Stimulated activated naive CD8-positive, alpha-beta T cell treated with anti-CD3 and anti-CD28 coated beads, Interleukin-15, amount 100 ng/mL, for 72 hours (primary cell): Measurements from ENCODE around the gene RAB36.

Source experiments
- ATAC-seq: fragments of 150-1000 bp; cut with Tn5 transposase; 2 replicates; pipeline ENCODE4 v1.10.0; 2021; ENCODE audit warnings: mild to moderate bottlenecking, moderate library complexity
- DNase-seq, 2 donors: peaks; one replicate each; pipeline ENCODE4 v3.0.0; 2021 to 2022
- H3K27ac Mint-ChIP-seq, 2 donors: one replicate each; pipeline ENCODE4 v1.8.0; 2022; ENCODE audit warnings: mild to moderate bottlenecking in 2 of 2, mixed read lengths in 2 of 2, moderate library complexity in 2 of 2
- H3K27me3 Mint-ChIP-seq: one replicate; pipeline ENCODE4 v1.8.0; 2022; ENCODE audit warnings: mixed read lengths
- H3K4me1 Mint-ChIP-seq: one replicate; pipeline ENCODE4 v1.8.0; 2022; ENCODE audit warnings: mild to moderate bottlenecking, mixed read lengths
- H3K4me3 Mint-ChIP-seq, 2 donors: one replicate each; pipeline ENCODE4 v1.8.0; 2022; ENCODE audit warnings: mild to moderate bottlenecking in 2 of 2, mixed read lengths in 2 of 2, moderate library complexity in 1 of 2
- H3K9me3 Mint-ChIP-seq, 2 donors: one replicate each; pipeline ENCODE4 v1.8.0; 2022; ENCODE audit warnings: mixed read lengths in 2 of 2

RAB36 gene

DNA sequence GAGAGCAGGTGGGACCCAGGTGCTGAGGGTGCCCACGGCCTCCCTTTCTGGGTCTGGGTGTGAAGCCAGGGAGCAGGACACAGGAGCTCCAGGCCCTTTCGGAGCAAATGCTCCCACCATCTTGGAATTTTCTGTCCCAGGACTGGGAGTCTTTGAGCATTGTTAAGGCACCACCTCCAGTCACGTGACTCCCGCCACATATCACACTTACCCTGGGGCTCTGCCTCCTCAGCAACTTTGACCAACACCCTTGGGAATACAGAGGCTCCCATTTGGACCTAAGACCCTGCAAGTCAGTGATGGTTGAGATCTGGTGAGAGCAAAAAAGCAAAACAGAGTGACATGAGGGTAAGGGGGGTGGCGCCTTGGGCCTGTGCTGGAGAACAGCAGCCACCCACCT lies 39.4 kb upstream of the RAB36 start:
- no peaks in the 10 kb centered on the region for H3K4me1 Mint-ChIP-seq
- no peaks in the 10 kb centered on the region for H3K9me3 Mint-ChIP-seq
- no peak overlapping the region for H3K27ac Mint-ChIP-seq
- ATAC-seq (no peak), DNase-seq (no peak)
- no peaks in the 10 kb centered on the region for H3K27me3 Mint-ChIP-seq
- no peak overlapping the region for H3K4me3 Mint-ChIP-seq

DNA sequence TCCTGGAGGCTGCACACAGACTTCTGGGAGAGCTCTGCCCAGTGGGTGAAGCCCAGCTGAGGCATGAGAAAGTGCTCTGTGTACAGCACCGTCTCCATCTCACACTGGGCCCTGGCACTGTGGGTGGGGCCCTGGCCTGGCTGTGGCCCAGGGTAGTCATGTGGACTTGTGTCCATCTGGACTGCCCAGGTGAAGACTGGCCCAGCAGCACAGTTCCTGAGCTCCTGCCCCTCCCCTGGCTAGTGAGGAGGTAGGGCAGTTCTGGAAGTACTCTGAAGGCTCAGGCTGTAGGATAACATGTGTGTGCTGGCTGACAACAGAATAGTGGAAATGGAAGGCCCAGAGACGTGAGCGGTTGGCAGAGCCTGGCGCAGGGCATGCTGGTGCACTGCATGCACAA lies 38.9 kb upstream of the RAB36 start:
- H3K27ac Mint-ChIP-seq, result no peak overlapping the region
- no peaks in the 10 kb centered on the region for H3K9me3 Mint-ChIP-seq
- no peak overlapping the region for H3K4me3 Mint-ChIP-seq
- no peaks in the 10 kb centered on the region for H3K27me3 Mint-ChIP-seq
- no peaks in the 10 kb centered on the region for H3K4me1 Mint-ChIP-seq
- no peak for ATAC-seq
- no peak for DNase-seq

DNA sequence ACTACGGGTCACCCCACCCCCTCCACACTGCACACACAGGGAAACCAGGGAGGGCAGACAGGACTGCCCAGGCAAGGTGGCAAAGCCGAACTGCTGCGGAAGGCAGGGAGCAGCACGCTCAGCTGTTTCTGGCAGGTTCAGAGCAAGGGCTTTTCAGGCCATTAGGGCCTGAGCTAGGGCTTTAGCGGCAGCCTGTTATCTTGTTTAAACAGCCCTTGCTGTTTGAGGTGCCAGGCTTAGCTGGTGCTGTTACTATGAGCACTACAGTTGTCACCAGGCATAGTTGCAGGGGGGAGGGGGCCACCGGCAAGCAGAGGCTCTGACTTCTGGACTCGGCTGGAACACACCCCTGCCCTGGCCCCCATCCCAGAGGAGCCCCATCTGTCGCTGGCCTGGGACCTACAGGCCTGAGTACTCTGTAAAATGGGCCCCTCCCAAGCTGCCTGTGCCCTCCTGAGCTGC lies 38.3 kb upstream of the RAB36 start:
- ATAC-seq (no peak), DNase-seq (no peak)
- no peaks in the 10 kb centered on the region for H3K9me3 Mint-ChIP-seq
- no peaks in the 10 kb centered on the region for H3K4me1 Mint-ChIP-seq
- no peak overlapping the region for H3K4me3 Mint-ChIP-seq
- H3K27me3 Mint-ChIP-seq, result no peaks in the 10 kb centered on the region
- H3K27ac Mint-ChIP-seq, result no peak overlapping the region

DNA sequence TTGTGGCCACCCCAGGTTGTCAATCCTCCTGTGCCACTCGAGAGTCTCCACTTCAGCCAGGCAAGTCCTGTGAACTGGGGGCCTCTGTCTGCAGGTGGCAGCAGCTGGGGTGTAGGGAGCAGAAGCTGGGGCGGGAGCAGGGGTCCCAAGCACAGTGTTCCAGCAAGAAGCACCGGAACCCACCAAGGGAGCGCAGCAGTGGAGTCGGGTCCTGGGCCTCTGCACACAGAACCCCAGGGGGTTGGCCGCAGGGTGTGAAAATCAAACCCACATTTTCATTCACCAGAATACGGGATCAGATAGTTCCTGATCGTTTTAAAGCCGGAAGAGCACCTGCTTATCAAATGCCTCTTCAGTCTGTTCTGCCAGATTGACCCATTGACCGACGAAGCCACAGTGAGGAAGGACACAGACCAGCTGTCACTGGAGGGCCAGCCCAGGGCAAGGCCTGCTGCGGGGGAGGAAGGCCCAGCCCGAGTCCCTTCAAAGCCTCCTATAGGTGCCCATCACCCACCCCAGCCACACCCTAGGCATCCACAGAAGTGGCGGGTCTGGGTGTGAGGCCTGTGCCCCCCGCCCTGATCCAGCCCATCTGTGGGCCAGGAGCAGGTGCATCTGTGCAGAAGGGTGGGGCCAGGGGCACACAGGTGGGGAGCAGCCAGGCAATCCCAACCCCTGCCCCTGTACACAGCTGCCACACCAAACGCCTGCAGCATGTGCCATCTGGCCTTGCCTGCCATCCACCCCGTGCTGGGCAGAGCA lies 37.6 kb upstream of the RAB36 start:
- no peaks in the 10 kb centered on the region for H3K27me3 Mint-ChIP-seq
- ATAC-seq (no peak), DNase-seq (no peak)
- H3K27ac Mint-ChIP-seq, result peak overlapping the region in 1 of 2 donors; percentile 84
- no peaks in the 10 kb centered on the region for H3K9me3 Mint-ChIP-seq
- no peak overlapping the region for H3K4me3 Mint-ChIP-seq
- H3K4me1 Mint-ChIP-seq, result no peaks in the 10 kb centered on the region

DNA sequence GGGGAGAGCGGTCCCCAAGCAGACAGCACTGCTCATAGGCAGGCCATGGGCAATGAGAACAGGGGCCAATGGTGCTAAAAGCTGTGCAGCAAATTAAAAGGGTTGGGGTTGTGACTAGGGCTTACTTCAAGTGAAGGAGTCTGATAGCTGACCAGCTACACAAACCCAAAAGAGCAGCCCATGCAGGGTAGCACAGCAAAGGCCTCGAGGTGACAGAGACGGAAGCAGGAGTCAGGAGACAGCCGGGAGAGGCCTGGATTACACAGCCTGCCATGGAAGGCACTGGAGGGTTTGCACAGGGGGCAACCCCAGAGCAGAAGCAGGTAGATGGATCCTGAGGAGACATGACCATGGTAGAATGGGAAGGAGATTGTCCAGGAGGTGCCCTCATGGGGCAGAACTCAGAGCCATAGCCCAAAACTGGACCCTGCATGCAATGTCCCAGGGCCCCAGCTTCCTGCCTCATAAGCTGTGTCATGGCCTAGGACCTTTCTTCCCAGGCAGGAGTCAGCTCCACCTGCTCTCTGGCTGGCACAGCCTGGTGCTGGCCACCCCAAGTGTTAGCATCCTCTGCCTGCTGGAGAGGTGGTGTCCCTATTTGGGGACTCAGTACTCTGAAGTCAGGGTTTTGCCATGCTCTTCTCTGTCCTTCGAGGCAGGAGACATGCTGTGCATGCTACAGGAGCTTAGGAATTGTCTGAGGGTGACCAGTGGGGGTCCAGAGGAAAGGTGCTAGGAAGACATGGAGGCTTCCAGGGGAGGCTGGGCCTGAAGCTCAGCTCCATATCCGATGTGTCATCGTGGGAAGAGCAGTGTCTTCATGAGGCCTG lies 36.8 kb upstream of the RAB36 start:
- DNase-seq, result no peak
- no peaks in the 10 kb centered on the region for H3K9me3 Mint-ChIP-seq
- no peaks in the 10 kb centered on the region for H3K27me3 Mint-ChIP-seq
- H3K4me1 Mint-ChIP-seq, result no peaks in the 10 kb centered on the region
- H3K4me3 Mint-ChIP-seq, result no peak overlapping the region
- no peak overlapping the region for H3K27ac Mint-ChIP-seq
- no peak for ATAC-seq

DNA sequence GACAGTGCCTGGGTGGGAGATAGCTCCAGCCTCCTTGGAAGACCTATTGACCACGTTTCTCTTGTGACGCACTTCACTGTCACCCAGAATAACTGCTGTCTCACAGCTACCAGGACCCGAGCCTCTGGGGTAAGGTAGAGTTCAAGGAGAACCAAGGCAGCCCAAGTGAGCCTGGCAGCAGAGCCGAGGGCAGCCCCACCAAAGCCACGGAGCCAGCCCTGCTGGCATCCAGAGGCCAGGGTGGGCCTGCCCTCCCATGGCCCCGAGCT lies 36.3 kb upstream of the RAB36 start:
- Mint-ChIP-seq H3K4me3 (no peak overlapping the region), H3K27ac (no peak overlapping the region), H3K4me1 (no peaks in the 10 kb centered on the region), H3K27me3 (no peaks in the 10 kb centered on the region), H3K9me3 (no peaks in the 10 kb centered on the region)
- DNase-seq (no peak), ATAC-seq (no peak)

DNA sequence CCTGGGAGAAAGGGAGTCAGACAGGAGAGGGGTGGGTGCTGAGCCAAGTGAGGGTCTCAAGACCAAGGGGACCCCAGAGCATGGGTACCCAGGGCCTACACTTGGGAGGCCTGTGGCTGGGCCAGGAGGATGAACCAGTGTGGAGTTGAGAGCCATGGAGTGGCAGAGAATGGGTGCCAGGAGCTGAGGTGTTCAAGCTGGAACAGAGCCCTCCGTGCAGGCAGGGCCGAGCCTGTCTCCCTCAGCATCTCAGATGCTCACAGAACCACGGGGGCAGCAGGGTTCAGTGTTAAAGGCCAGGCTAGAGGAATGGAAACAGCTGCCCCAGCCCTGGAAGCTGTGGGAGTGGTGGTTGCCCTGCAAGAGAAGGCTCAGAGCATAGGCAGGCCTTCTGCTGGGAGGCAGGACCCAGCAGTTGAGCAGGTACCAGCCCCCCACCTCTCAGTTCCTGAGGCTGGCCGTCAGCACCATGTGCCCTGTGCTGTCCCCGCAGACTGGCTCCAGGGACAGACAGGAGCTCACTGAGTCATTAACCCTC lies 35.8 kb upstream of the RAB36 start:
- no peak for DNase-seq
- Mint-ChIP-seq H3K4me1 (no peaks in the 10 kb centered on the region), H3K27me3 (no peaks in the 10 kb centered on the region), H3K4me3 (no peak overlapping the region), H3K27ac (no peak overlapping the region), H3K9me3 (no peaks in the 10 kb centered on the region)
- ATAC-seq, result no peak

DNA sequence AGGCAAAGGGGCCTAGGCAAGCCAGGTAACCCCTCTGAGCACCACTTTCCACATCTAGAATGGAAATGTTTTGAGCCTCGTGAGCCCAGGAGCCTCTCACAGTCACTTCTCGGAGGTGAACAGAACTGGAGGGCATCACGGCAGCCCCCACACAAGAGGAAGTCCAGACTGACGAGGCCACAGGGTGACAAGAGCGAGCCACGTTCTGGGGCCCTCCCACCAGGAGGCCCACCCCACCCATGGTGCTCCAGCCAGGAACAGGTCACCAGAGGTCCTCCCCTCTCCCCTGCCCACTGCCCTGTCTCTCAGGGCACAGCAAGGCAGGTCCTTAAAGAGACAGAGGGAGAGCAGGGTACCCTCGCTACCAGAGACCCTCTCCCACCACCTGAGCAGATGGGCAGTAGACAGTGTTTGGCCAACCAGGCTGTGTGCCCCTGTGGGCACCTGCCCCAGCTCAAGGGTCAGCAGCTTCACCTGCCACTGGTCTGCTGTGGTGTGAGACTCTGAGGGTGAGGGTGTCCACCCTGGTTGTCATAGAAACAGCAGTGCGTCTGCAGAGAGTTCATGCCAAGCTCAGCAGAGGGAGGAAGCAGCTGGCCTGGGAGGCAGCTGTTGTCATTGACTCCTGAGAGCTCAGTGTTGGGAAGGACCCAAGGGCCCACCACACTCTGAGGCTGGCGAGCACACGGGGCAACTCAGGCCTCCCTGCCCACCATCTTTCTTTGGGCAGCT lies 34.9 kb upstream of the RAB36 start:
- Mint-ChIP-seq H3K27ac (peak overlapping the region in 1 of 2 donors; percentile 48), H3K9me3 (no peaks in the 10 kb centered on the region), H3K4me3 (no peak overlapping the region), H3K27me3 (no peaks in the 10 kb centered on the region), H3K4me1 (no peaks in the 10 kb centered on the region)
- DNase-seq (no peak), ATAC-seq (no peak)

DNA sequence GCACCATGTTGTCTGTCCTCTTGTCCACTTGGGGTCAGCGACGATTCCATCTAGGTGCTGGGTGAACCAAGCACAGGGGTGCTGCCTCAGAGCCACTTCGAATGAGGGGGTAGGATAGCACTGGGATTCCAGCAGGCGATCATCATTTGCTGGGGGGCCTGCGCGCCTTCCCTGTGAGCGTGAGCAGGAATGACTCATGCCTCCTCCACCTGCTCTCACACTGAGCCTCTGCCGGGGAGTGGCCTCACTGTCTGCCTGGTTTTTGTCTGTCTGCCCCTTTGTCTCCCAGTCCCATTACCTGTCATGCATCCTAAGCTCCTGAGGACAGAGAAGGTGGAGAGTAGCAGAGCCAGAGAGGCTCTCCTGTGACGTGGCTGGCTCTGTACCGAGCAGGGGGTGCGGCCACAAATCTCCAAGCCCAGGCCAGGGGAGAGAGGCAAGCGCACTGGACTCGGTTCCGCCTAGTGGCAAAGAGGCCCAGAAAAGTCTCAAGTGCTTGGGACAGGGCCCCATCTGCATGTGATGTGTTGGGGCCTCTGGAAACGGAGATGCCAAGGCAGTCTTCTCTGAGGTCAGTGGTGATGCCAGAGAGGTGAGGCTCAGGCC lies 34.3 kb upstream of the RAB36 start:
- no peak overlapping the region for H3K4me3 Mint-ChIP-seq
- no peak for ATAC-seq

DNA sequence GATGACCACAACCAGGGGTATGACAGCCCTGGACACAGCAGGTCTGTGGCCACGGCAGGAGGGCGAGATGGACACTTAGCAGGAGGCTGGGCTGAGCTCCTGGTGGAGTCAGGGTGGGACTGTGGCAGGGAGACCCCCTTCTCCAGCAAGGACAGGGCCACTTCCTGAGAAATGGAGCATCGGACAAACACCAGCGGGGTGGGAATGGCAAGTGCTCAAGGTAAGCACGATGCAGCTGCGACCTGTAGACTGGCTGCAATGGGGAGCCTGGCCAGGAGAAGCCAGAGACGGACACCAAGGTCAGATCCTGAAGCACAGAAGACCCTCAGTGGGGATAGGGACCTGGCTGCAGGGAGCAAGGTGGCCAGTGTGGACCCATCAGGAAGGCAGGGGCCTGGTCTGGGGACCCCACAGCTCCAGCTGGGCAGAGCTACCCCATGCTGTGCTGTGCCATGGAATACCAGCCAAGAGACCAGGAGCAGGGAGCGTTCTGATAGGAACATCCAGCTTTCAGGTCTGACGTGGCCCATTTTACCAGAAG lies 32.7 kb upstream of the RAB36 start:
- Mint-ChIP-seq H3K9me3 (no peaks in the 10 kb centered on the region), H3K27ac (no peak overlapping the region), H3K4me3 (no peak overlapping the region), H3K4me1 (no peaks in the 10 kb centered on the region), H3K27me3 (no peaks in the 10 kb centered on the region)
- ATAC-seq, result no peak
- DNase-seq, result no peak

More for the DNA sequence above, 34.3 kb upstream of the RAB36 start:
- no peak for DNase-seq
- Mint-ChIP-seq H3K27ac (no peak overlapping the region), H3K9me3 (no peaks in the 10 kb centered on the region), H3K27me3 (no peaks in the 10 kb centered on the region), H3K4me1 (no peaks in the 10 kb centered on the region)

DNA sequence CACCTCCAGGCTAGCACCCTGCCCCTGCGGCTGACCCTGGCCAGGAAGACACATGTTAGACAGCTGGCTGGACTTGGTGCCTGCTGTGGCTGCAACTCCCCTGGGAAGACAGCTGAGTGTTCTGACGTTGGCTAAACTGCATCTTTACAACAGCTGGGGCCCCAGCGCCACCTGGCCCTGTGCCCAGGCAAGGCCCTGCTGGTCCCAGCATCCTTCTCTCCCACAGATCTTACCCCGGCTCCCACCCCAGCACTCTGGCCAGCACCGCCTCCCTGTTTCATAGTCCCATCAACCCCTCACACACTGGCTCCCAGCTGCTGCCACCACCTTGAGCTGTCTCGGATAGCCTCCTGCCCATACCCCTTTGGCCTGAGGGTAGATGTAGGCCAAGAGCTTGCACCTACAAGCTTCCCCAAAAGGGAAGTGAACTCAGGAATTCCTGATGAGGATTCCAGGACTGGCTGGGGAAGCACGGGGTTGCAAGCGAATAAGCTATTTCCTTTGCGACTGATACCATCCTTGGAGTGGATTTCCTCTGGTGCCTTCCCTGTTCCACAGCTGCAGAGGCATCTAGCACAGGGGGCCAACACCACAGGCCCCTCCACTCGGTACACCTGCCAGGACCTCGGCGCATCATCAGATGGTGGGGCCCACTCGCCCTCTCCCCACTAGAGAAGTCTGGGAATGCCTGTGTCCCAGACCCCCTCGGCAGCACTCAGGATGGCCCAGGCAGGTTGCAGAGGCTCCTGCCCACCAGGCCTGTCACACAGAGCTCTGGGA lies 32.0 kb upstream of the RAB36 start:
- Mint-ChIP-seq H3K4me3 (no peak overlapping the region), H3K27ac (peak overlapping the region in 1 of 2 donors; percentile 15), H3K9me3 (no peaks in the 10 kb centered on the region), H3K4me1 (no peaks in the 10 kb centered on the region), H3K27me3 (no peaks in the 10 kb centered on the region)
- no peak for DNase-seq
- no peak for ATAC-seq

DNA sequence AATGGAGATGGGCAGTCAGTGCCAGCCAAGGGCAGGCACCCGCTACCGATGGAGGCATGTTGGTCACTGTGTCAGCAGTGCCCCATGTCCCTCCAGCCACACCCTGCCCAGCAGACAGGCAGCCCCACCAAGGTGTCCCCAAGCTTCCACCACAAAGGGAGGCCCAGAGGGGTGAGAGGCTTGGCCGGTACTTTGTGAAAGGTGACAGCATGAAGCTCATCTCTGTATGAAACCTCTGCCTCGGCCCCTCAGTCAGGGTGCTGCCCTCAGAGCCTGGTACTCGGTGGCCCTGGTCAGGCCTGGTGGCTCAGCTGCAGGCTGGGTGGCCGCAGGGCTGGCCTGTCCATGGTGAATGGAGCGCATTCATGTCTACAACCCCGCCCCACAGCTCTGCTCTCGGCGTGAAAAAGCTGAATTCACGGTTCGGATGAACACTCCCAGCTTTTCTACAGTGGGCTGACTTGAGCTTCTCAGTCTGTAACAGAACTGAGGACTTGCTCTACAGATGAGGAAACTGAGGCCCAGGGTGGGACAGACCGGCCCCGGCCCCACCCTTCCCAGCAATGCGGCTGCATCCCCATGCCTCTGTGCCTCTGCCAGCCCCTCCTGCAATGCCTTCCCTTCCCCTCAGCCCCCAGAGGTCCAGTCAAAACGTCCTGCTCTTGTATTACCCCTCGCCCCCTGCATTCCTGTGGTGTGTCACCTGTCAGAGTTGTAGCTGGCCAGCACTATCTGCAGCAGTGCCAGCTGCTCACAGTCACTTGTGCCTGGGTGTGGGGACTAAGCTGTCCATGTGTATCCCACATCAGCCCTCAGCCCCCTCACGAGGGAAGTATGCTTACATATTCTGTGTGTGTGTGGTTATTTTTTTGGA lies 31.2 kb upstream of the RAB36 start:
- Mint-ChIP-seq H3K27me3 (no peaks in the 10 kb centered on the region), H3K27ac (peak overlapping the region in 1 of 2 donors; percentile 13), H3K4me3 (no peak overlapping the region), H3K9me3 (peaks cover 0 to under 1% of the 10 kb centered on the region in 2 donors), H3K4me1 (peaks cover 6% of the 10 kb centered on the region)
- DNase-seq (no peak), ATAC-seq (no peak)

DNA sequence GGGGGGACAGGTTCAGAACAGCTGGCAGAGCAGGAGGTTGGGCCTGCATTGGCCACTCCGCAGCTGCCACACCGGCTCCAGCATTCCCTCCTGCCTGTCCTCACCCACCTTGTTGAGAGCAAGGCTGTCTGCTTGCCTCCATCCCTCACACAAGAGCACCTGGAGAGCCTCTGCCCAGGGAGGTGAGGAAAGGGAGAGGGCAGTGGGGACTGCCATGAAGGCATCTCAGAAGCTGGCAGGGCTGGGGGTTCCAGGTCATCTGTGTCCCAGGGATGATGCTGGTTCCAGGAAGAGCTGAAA lies 30.6 kb upstream of the RAB36 start:
- ATAC-seq, result no peak
- Mint-ChIP-seq H3K27ac (peak overlapping the region in 1 of 2 donors; percentile 36), H3K4me3 (no peak overlapping the region), H3K27me3 (no peaks in the 10 kb centered on the region), H3K4me1 (peaks cover 12% of the 10 kb centered on the region), H3K9me3 (peaks cover 3 to 7% of the 10 kb centered on the region in 2 donors)
- no peak for DNase-seq

DNA sequence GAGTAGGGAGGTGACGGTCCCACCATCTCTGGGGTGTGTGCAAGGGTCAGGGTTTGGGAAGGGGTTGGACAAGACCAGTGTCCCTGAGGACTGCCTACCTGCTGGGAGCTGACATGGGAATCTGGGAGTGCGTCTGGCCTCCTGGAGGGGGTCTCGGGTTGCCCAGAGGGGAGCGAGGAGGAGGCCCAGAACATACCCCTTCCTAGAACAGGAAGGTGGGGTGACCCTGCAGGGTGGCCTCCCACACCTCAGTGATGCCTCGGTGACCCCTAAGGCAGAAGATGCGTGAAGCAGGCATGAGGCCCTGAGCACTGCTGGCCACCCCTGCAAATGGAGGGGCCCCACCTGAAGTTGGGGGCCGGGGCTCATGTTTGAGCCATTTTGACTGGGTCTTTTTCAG lies 29.9 kb upstream of the RAB36 start:
- no peaks in the 10 kb centered on the region for H3K27me3 Mint-ChIP-seq
- no peak overlapping the region for H3K4me3 Mint-ChIP-seq
- H3K9me3 Mint-ChIP-seq, result peaks cover 4 to 11% of the 10 kb centered on the region in 2 donors
- no peak overlapping the region for H3K27ac Mint-ChIP-seq
- peaks cover 19% of the 10 kb centered on the region for H3K4me1 Mint-ChIP-seq
- no peak for DNase-seq
- ATAC-seq, result no peak
